Glutamatergic neuron (in vitro differentiated cells): ENCODE data around the gene KIRREL2. TPM values are rescaled to one million over a fixed set of nuclear protein-coding genes. Genes with fewer than 3 reads are reported as not detected.
"Not testable (repeated sequence)": the region's sequence is repeated elsewhere in the genome, so short reads cannot be mapped to it uniquely, and the experiment has no call there.

Experiments
- DNase-seq: peaks from one replicate; pipeline ENCODE4 v3.0.0; 2022
- H3K27ac Mint-ChIP-seq: one replicate; pipeline ENCODE4 v1.8.0; 2020; ENCODE audit warnings: mild to moderate bottlenecking, mixed read lengths, inconsistent platforms; ENCODE audit not compliant: unreplicated experiment
- H3K27me3 Mint-ChIP-seq: one replicate; pipeline ENCODE4 v1.8.0; 2020; ENCODE audit warnings: mild to moderate bottlenecking, moderate library complexity, mixed read lengths, inconsistent platforms; ENCODE audit not compliant: unreplicated experiment
- H3K36me3 Mint-ChIP-seq: one replicate; pipeline ENCODE4 v1.8.0; 2020; ENCODE audit warnings: mild to moderate bottlenecking, mixed read lengths, inconsistent platforms; ENCODE audit not compliant: unreplicated experiment
- H3K4me1 Mint-ChIP-seq: one replicate; pipeline ENCODE4 v1.8.0; 2020; ENCODE audit warnings: mild to moderate bottlenecking, low read depth, mixed read lengths, inconsistent platforms; ENCODE audit not compliant: unreplicated experiment
- H3K4me3 Mint-ChIP-seq: one replicate; pipeline ENCODE4 v1.8.0; 2020; ENCODE audit warnings: mild to moderate bottlenecking, mixed read lengths, inconsistent platforms; ENCODE audit not compliant: unreplicated experiment
- H3K9me3 Mint-ChIP-seq: one replicate; pipeline ENCODE4 v1.8.0; 2020; ENCODE audit warnings: mild to moderate bottlenecking, moderate library complexity, mixed read lengths, inconsistent platforms; ENCODE audit not compliant: unreplicated experiment
- CTCF ChIP-seq: fragments of 200-600 bp; sonication (generic); IDR thresholded peaks from one replicate; pipeline ENCODE4 v1.5.0; 2021; ENCODE audit not compliant: partially characterized antibody, unreplicated experiment
- total RNA-seq: library from RNA; stranded (reverse); fragmentation: NEBNext Ultra II Directional; extraction: Animal tissue kit (Norgen Biotek cat#: 25700); gene quantifications from one replicate; pipeline ENCODE4 v1.2.1, GENCODE V29; 2021; ENCODE audit not compliant: unreplicated experiment

The KIRREL2 gene
- total RNA-seq, 1 donor from 2014 or later: 47.1 TPM

GRCh38 chr19:35824150-35824549, 32.6 kb upstream of the KIRREL2 start:
- Mint-ChIP-seq H3K27me3 (peaks cover 5% of the 10 kb centered on the region), H3K36me3 (no peaks in the 10 kb centered on the region), H3K4me3 (no peak overlapping the region), H3K27ac (no peak overlapping the region), H3K4me1 (peaks cover 4% of the 10 kb centered on the region), H3K9me3 (peaks cover 3% of the 10 kb centered on the region)
- no peak for DNase-seq
- no peak for TF ChIP-seq CTCF

- Mint-ChIP-seq H3K4me3 (no peak overlapping the region), H3K27ac (no peak overlapping the region), H3K9me3 (peaks cover 2% of the 10 kb centered on the region), H3K4me1 (no peaks in the 10 kb centered on the region), H3K27me3 (peaks cover 5% of the 10 kb centered on the region), H3K36me3 (no peaks in the 10 kb centered on the region)
- no peak for DNase-seq
- TF ChIP-seq CTCF: no peak
Measured at GRCh38 chr19:35828692-35829301, 27.9 kb upstream of the KIRREL2 start.

GRCh38 chr19:35830986-35831385, 25.7 kb upstream of the KIRREL2 start:
- Mint-ChIP-seq H3K9me3 (peaks cover 6% of the 10 kb centered on the region), H3K4me3 (no peak overlapping the region), H3K27me3 (peaks cover 3% of the 10 kb centered on the region), H3K27ac (no peak overlapping the region), H3K36me3 (no peaks in the 10 kb centered on the region), H3K4me1 (peaks cover 3% of the 10 kb centered on the region)
- TF ChIP-seq CTCF: no peak
- no peak for DNase-seq

GRCh38 chr19:35832054-35832453, 24.7 kb upstream of the KIRREL2 start:
- H3K27ac Mint-ChIP-seq: no peak overlapping the region
- no peak for DNase-seq
- H3K27me3 Mint-ChIP-seq: peaks cover 3% of the 10 kb centered on the region
- no peak for TF ChIP-seq CTCF
- no peaks in the 10 kb centered on the region for H3K36me3 Mint-ChIP-seq
- H3K4me1 Mint-ChIP-seq: peaks cover 3% of the 10 kb centered on the region
- no peak overlapping the region for H3K4me3 Mint-ChIP-seq
- peaks cover 9% of the 10 kb centered on the region for H3K9me3 Mint-ChIP-seq

- Mint-ChIP-seq H3K9me3 (peaks cover 9% of the 10 kb centered on the region), H3K27me3 (peaks cover 3% of the 10 kb centered on the region), H3K36me3 (no peaks in the 10 kb centered on the region), H3K4me3 (no peak overlapping the region), H3K27ac (no peak overlapping the region), H3K4me1 (peaks cover 3% of the 10 kb centered on the region)
- DNase-seq: no peak
- no peak for TF ChIP-seq CTCF
Measured at GRCh38 chr19:35833972-35834371, 22.7 kb upstream of the KIRREL2 start.

- not testable (repeated sequence) for H3K4me3 Mint-ChIP-seq, H3K9me3 Mint-ChIP-seq, H3K36me3 Mint-ChIP-seq, H3K27ac Mint-ChIP-seq, H3K27me3 Mint-ChIP-seq, DNase-seq, H3K4me1 Mint-ChIP-seq
Measured at GRCh38 chr19:35836096-35836495, 20.6 kb upstream of the KIRREL2 start.
